Measurements from ENCODE around the gene KRTAP19-4.

KRTAP19-4 gene

GRCh38 chr21:30502041-30502440 is 5.1 kb upstream of the KRTAP19-4 start, which contains the start of gene KRTAP19-5:
TSS of gene KRTAP19-5 (minus strand) at chr21:30502141. CDS start at chr21:30502090, 51 bp downstream.
- DNase-seq (ENCODE audit: low read depth): no peak
- no peak within 1 kb of the TSS for H3K4me3 ChIP-seq (ENCODE audit: low read depth, low read length)
- TF ChIP-seq, protein P1, sequence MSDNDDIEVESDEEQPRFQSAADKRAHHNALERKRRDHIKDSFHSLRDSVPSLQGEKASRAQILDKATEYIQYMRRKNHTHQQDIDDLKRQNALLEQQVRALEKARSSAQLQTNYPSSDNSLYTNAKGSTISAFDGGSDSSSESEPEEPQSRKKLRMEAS (IDR thresholded peaks at IDR 0.05; ENCODE audit: low read depth, low read length): no peak
- TF ChIP-seq MYC (IDR thresholded peaks at IDR 0.05; ENCODE audit: low read depth, low read length) (no peak), POLR2A (IDR thresholded peaks at IDR 0.05; ENCODE audit: extremely low read depth, insufficient read length) (no peak)
- TF ChIP-seq, protein P2, sequence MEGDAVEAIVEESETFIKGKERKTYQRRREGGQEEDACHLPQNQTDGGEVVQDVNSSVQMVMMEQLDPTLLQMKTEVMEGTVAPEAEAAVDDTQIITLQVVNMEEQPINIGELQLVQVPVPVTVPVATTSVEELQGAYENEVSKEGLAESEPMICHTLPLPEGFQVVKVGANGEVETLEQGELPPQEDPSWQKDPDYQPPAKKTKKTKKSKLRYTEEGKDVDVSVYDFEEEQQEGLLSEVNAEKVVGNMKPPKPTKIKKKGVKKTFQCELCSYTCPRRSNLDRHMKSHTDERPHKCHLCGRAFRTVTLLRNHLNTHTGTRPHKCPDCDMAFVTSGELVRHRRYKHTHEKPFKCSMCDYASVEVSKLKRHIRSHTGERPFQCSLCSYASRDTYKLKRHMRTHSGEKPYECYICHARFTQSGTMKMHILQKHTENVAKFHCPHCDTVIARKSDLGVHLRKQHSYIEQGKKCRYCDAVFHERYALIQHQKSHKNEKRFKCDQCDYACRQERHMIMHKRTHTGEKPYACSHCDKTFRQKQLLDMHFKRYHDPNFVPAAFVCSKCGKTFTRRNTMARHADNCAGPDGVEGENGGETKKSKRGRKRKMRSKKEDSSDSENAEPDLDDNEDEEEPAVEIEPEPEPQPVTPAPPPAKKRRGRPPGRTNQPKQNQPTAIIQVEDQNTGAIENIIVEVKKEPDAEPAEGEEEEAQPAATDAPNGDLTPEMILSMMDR (IDR thresholded peaks at IDR 0.05; ENCODE audit: low read depth, low read length): no peak

GRCh38 chr21:30491963-30492428 is 5.0 kb downstream of the KRTAP19-4 start, which contains the start of gene KRTAP19-3:
TSS of gene KRTAP19-3 (minus strand) at chr21:30492013. CDS start at chr21:30491957, 56 bp downstream.
- no peak within 1 kb of the TSS for H3K4me3 ChIP-seq (ENCODE audit: low read depth, low read length)
- DNase-seq (ENCODE audit: low read depth): no peak
- TF ChIP-seq, protein P1 (IDR thresholded peaks at IDR 0.05; ENCODE audit: low read depth, low read length): no peak
- TF ChIP-seq MYC (IDR thresholded peaks at IDR 0.05; ENCODE audit: low read depth, low read length) (no peak), POLR2A (IDR thresholded peaks at IDR 0.05; ENCODE audit: extremely low read depth, insufficient read length) (no peak)
- TF ChIP-seq, protein P2 (IDR thresholded peaks at IDR 0.05; ENCODE audit: low read depth, low read length): no peak

GRCh38 chr21:30487336-30487735 is 9.6 kb downstream of the KRTAP19-4 start, which contains the start of gene KRTAP19-2:
TSS of gene KRTAP19-2 (minus strand) at chr21:30487436. CDS start at chr21:30487348, 88 bp downstream.
- TF ChIP-seq MYC (IDR thresholded peaks at IDR 0.05; ENCODE audit: low read depth, low read length): no peak
- TF ChIP-seq POLR2A (IDR thresholded peaks at IDR 0.05; ENCODE audit: extremely low read depth, insufficient read length): no peak
- TF ChIP-seq, protein P2 (IDR thresholded peaks at IDR 0.05; ENCODE audit: low read depth, low read length): no peak
- TF ChIP-seq, protein P1 (IDR thresholded peaks at IDR 0.05; ENCODE audit: low read depth, low read length): no peak
- DNase-seq (ENCODE audit: low read depth): no peak
- no peak within 1 kb of the TSS for H3K4me3 ChIP-seq (ENCODE audit: low read depth, low read length)

- TF ChIP-seq, protein P2 (IDR thresholded peaks at IDR 0.05; ENCODE audit: low read depth, low read length): no peak
- TF ChIP-seq, protein P1 (IDR thresholded peaks at IDR 0.05; ENCODE audit: low read depth, low read length): no peak
- TF ChIP-seq MYC (IDR thresholded peaks at IDR 0.05; ENCODE audit: low read depth, low read length): no peak
- no peak for TF ChIP-seq POLR2A (IDR thresholded peaks at IDR 0.05; ENCODE audit: extremely low read depth, insufficient read length)
- H3K4me3 ChIP-seq (ENCODE audit: low read depth, low read length): no peak overlapping the region
- DNase-seq (ENCODE audit: low read depth): no peak
Observed at GRCh38 chr21:30486180-30486579, 10.8 kb downstream of the KRTAP19-4 start.

- no peak for TF ChIP-seq MYC (IDR thresholded peaks at IDR 0.05; ENCODE audit: low read depth, low read length)
- TF ChIP-seq, protein P1 (IDR thresholded peaks at IDR 0.05; ENCODE audit: low read depth, low read length): no peak
- TF ChIP-seq, protein P2 (IDR thresholded peaks at IDR 0.05; ENCODE audit: low read depth, low read length): no peak
- no peak for TF ChIP-seq POLR2A (IDR thresholded peaks at IDR 0.05; ENCODE audit: extremely low read depth, insufficient read length)
- no peak overlapping the region for H3K4me3 ChIP-seq (ENCODE audit: low read depth, low read length)
- no peak for DNase-seq (ENCODE audit: low read depth)
Observed at GRCh38 chr21:30482130-30482529, 14.8 kb downstream of the KRTAP19-4 start.

Data from NB4 (cell line).